K562 (cell line): ENCODE results near the gene IFNA7. TPM values are rescaled to one million over a fixed set of nuclear protein-coding genes. Genes with fewer than 3 reads are reported as not detected.

ENCODE experiments used
- ATAC-seq: fragments of 200-7000 bp; cut with Tn5 transposase; 3 replicates; pipeline ENCODE4 v1.9.1; 2020; ENCODE audit warnings: moderate library complexity
- BruUV-seq: library from RNA; stranded (reverse); fragments of 400-500 nt; replicated peaks from 2 replicates; lab custom pipeline; 2021; lab: Mats Ljungman, UMichigan
- CTCF ChIA-PET: fragments of 300-600 bp; formaldehyde crosslinking; extraction: SDS; loops from one replicate; lab custom pipeline; 2021; ENCODE audit warnings: low intra/inter-chr PET ratio; lab: Yijun Ruan, JAX
- POLR2A ChIA-PET: fragments of 300-600, 350-650 bp; sonication (Branson Sonifier 250); formaldehyde crosslinking; extraction: SDS; loops from one replicate; lab custom pipeline; 2021; ENCODE audit warnings: antibody characterized with exemption, inconsistent platforms; lab: Yijun Ruan, JAX
- DNase-seq, 4 experiments: peaks; one replicate each; pipeline versions ENCODE4 v3.0.0 to v3.0.0-alpha.2; 2011 to 2018; ENCODE audit warnings: low spot score in 3 of 4, mixed read lengths in 3 of 4; ENCODE audit errors: extremely low read depth in 1 of 4
- FAIRE-seq: peaks from 2 replicates; lab custom pipeline; 2011; peaks lifted over from hg19 to GRCh38; lab: Jason Lieb, UNC
- H2AFZ ChIP-seq: 2 replicates; pipeline ENCODE4 v1.6.0; 2011; ENCODE audit warnings: low read depth, low read length, control low read depth, inconsistent platforms
- H3K27ac ChIP-seq: fragments of 200-600 bp; 3 replicates; pipeline ENCODE4 v1.8.0; 2011; ENCODE audit warnings: low read depth, mild to moderate bottlenecking, control low read depth, inconsistent platforms, low read length, moderate library complexity, mixed read lengths; ENCODE audit errors: extremely low read depth
- H3K27me3 ChIP-seq, 2 experiments: fragments of 300-600 bp in 1 of 2; 2 replicates in 1 of 2; 3 replicates in 1 of 2; pipeline versions ENCODE4 v1.6.0 to v1.8.0; 2011; ENCODE audit warnings: inconsistent platforms in 2 of 2, low read length in 2 of 2, mild to moderate bottlenecking in 1 of 2, mixed read lengths in 1 of 2, moderate library complexity in 1 of 2; ENCODE audit not compliant: control insufficient read depth in 2 of 2, insufficient read depth in 2 of 2
- H3K36me3 ChIP-seq: fragments of 300-600 bp; 3 replicates; pipeline ENCODE4 v1.8.0; 2011; ENCODE audit warnings: mild to moderate bottlenecking, low read length, inconsistent platforms; ENCODE audit not compliant: control insufficient read depth, insufficient read depth
- H3K4me1 ChIP-seq, 2 experiments: fragments of 200-600 bp in 1 of 2; replicated peaks in 1 of 2; 2 replicates in 1 of 2; 3 replicates in 1 of 2; pipeline versions ENCODE4 v1.5.1 to v1.8.0; 2011; ENCODE audit warnings: inconsistent platforms in 2 of 2, low read length in 2 of 2, mild to moderate bottlenecking in 1 of 2, mixed read lengths in 1 of 2, moderate library complexity in 1 of 2; ENCODE audit not compliant: control insufficient read depth in 2 of 2, insufficient read depth in 2 of 2
- H3K4me2 ChIP-seq: 2 replicates; pipeline ENCODE4 v1.6.1; 2011; ENCODE audit warnings: low read length, control low read depth, inconsistent platforms, mixed read lengths; ENCODE audit not compliant: insufficient read depth
- H3K4me3 ChIP-seq: fragments of 200-600 bp; sonication (generic), shearing (Covaris generic); 2 replicates; pipeline ENCODE4 v1.5.1; 2016; ENCODE audit warnings: control low read depth, inconsistent platforms
- H3K79me2 ChIP-seq: fragments of 200-600 bp; 3 replicates; pipeline ENCODE4 v1.8.0; 2011; ENCODE audit warnings: low read length, inconsistent platforms; ENCODE audit not compliant: control insufficient read depth, insufficient read depth
- H3K9ac ChIP-seq, 2 experiments: 2 replicates each; pipeline versions ENCODE4 v1.6.0 to v1.6.1; 2011; ENCODE audit warnings: low read depth in 2 of 2, low read length in 2 of 2, control low read depth in 1 of 2, inconsistent platforms in 1 of 2, mild to moderate bottlenecking in 1 of 2, mixed read lengths in 1 of 2; ENCODE audit not compliant: insufficient read depth in 1 of 2
- H3K9me1 ChIP-seq: one replicate; pipeline ENCODE4 v1.6.0; 2011; ENCODE audit warnings: inconsistent platforms, mild to moderate bottlenecking, low read length, moderate library complexity; ENCODE audit not compliant: control insufficient read depth, insufficient read depth
- H3K9me3 ChIP-seq: replicated peaks from 2 replicates; pipeline ENCODE4 v1.5.1; 2011; ENCODE audit warnings: low read depth, low read length, inconsistent platforms; ENCODE audit not compliant: control insufficient read depth, insufficient read depth
- H4K20me1 ChIP-seq: replicated peaks from 2 replicates; pipeline ENCODE4 v1.6.1; 2011; ENCODE audit warnings: low read length, inconsistent platforms, mixed read lengths; ENCODE audit not compliant: control insufficient read depth, insufficient read depth
- CTCF ChIP-seq, 3 experiments: IDR thresholded peaks in 2 of 3; conservative IDR thresholded peaks in 1 of 3; 2 replicates each; pipeline ENCODE4 v1.5.1; 2011 to 2012; ENCODE audit warnings: low read length in 3 of 3, mild to moderate bottlenecking in 3 of 3, control low read depth in 2 of 3, improper control_type of control experiment in 1 of 3, inconsistent platforms in 1 of 3, low read depth in 1 of 3, mixed read lengths in 1 of 3, moderate library complexity in 1 of 3; ENCODE audit not compliant: insufficient read depth in 2 of 3
- E2F3 ChIP-seq: fragments of 250-450 bp; sonication (Bioruptor Pico); IDR thresholded peaks from 2 replicates; pipeline ENCODE4 v1.4.0; 2020; ENCODE audit warnings: mild to moderate bottlenecking
- HES1 ChIP-seq: fragments of 450-650 bp; IDR thresholded peaks from 2 replicates; pipeline ENCODE4 v1.6.1; 2016; ENCODE audit warnings: low read depth, mild to moderate bottlenecking, moderate library complexity
- POLR2AphosphoS2 ChIP-seq: IDR thresholded peaks from 2 replicates; pipeline ENCODE4 v1.6.1; 2012; ENCODE audit warnings: low read length, improper control_type of control experiment
- RBM14 ChIP-seq: fragments of 200-400 bp; formaldehyde crosslinking; IDR thresholded peaks from 2 replicates; pipeline ENCODE4 v1.6.1; 2018; ENCODE audit warnings: low read depth, mild to moderate bottlenecking, low read length, moderate library complexity, borderline replicate concordance; ENCODE audit not compliant: insufficient read depth
- TRIM28 ChIP-seq: fragments of 450-650 bp; IDR thresholded peaks from 2 replicates; pipeline ENCODE4 v1.6.1; 2017
- ZBTB7A ChIP-seq: IDR thresholded peaks from 2 replicates; pipeline ENCODE4 v1.6.1; 2011; ENCODE audit warnings: low read depth, mild to moderate bottlenecking, low read length, moderate library complexity, borderline replicate concordance; ENCODE audit not compliant: control insufficient read depth
- WGBS: fragments of 100-300 bp; shearing (Covaris generic); methylation state at CpG from one replicate; pipeline ENCODE4 v1.1.6; 2016; ENCODE audit warnings: low coverage, mixed read lengths; ENCODE audit not compliant: insufficient coverage; ENCODE audit errors: missing lambda C conversion rate; 5-methylcytosine and 5-hydroxymethylcytosine counted together
- in situ Hi-C: fragments of 300-500 bp; cut with MboI; formaldehyde crosslinking; loops from 4 replicates; pipeline ENCODE4 v1.15.0; 2018; ENCODE audit warnings: inconsistent platforms, mixed read lengths
- intact Hi-C: fragments of 100-400 bp; cut with micrococcal nuclease; formaldehyde crosslinking; loops from 2 replicates; pipeline ENCODE4 v1.14.2; 2022
- polyA plus RNA-seq, 8 experiments: library from polyadenylated mRNA; depleted of rRNA in 4 of 8; stranded (reverse) in 5 of 8; unstranded in 3 of 8; fragments of >200 nt; fragmentation: Nextera tagmentation in 2 of 8; fragmentation: Illumina TruSeq in 1 of 8; extraction: Ambion mirVana in 2 of 8; extraction: Trizol in 1 of 8; gene quantifications; 2 replicates each; pipeline versions ENCODE4 v1.2.1 to v1.2.3, GENCODE V29; 2011 to 2014; ENCODE audit warnings: inconsistent platforms in 1 of 8, missing spikeins in 1 of 8
- total RNA-seq, 7 experiments: library from RNA; depleted of rRNA in 6 of 7; stranded (reverse); fragments of >200 nt in 6 of 7; fragmentation: Illumina TruSeq in 2 of 7; extraction: Trizol in 2 of 7; gene quantifications; 2 replicates each; pipeline versions ENCODE4 v1.2.1 to v1.2.3, GENCODE V29; 2011 to 2021; ENCODE audit warnings: low replicate concordance in 1 of 7

Gene IFNA7
- total and polyA plus RNA-seq, 9 of the 15 experiments (the other 6 are each of a cell fraction or from before 2014, with no cell fraction given), result not detected

GRCh38 chr9:21165516-21165915 is 36.5 kb downstream of the IFNA7 start:
- Histone ChIP-seq H3K9me3 (no peaks in the 10 kb centered on the region), H3K4me2 (no peak overlapping the region), H3K9me1 (no peaks in the 10 kb centered on the region), H3K36me3 (no peaks in the 10 kb centered on the region), H4K20me1 (no peaks in the 10 kb centered on the region), H3K4me3 (no peak overlapping the region), H2AFZ (no peak overlapping the region), H3K9ac (no peak overlapping the region), H3K27ac (no peak overlapping the region), H3K79me2 (no peaks in the 10 kb centered on the region), H3K4me1 (no peaks in the 10 kb centered on the region), H3K27me3 (no peaks in the 10 kb centered on the region)
- TF ChIP-seq ZBTB7A (no peak), E2F3 (CRISPR knock-in tag) (no peak), HES1 (no peak), POLR2AphosphoS2 (no peak), CTCF (IDR thresholded peaks at IDR 0.05 in 2 of 3, conservative IDR thresholded peaks at IDR 0.05 in 1 of 3; ENCODE audit: insufficient read depth in 2 of 3, low read depth in 1 of 3, low read length in 3 of 3) (no peak), TRIM28 (no peak), RBM14 (no peak)
- BruUV-seq, result no TSS peak
- POLR2A ChIA-PET, result no interaction called here
- FAIRE-seq (no peak), ATAC-seq (no peak), DNase-seq (no peak)
- in situ Hi-C loops (no loop called here), intact Hi-C loops (no loop called here)
- WGBS, result no CpG with 5 or more reads among the region's 1 CpG
- CTCF ChIA-PET, result no interaction called here
